ENCODE data around the gene TNNC1. TPM values are rescaled to one million over a fixed set of nuclear protein-coding genes. Genes with fewer than 3 reads are reported as not detected.

TNNC1 gene
- total RNA-seq, 5 donors from 2014 or later (not counting 1 experiment from before 2014, with no cell fraction given): 2.8 to 8.8 (median 4.5) TPM

- H3K36me3 ChIP-seq (ENCODE audit: control insufficient read depth in 2 of 2, extremely low read depth in 1 of 2, insufficient read depth in 1 of 2, low read length in 1 of 2): no peaks in the 10 kb centered on the region
- Mint-ChIP-seq H3K27me3 (no peaks in the 10 kb centered on the region), H3K36me3 (no peaks in the 10 kb centered on the region), H3K4me3 (no peak overlapping the region), H3K27ac (no peak overlapping the region), H3K9me3 (no peaks in the 10 kb centered on the region), H3K4me1 (peaks cover 2 to 8% (median 4%) of the 10 kb centered on the region in 3 donors)
- POLR2A ChIA-PET: no interaction called here
- H3K4me3 ChIP-seq (ENCODE audit: control insufficient read depth in 1 of 2, extremely low read depth in 1 of 2, low read length in 1 of 2): no peak overlapping the region
- DNase-seq (no peak), ATAC-seq (replicated peaks in 1 of 4) (no peak)
- H3K27me3 ChIP-seq (replicated peaks in 1 of 2; ENCODE audit: control insufficient read depth in 2 of 2, extremely low read depth in 1 of 2, insufficient read depth in 2 of 2, low read length in 1 of 2): peaks cover 0 to 10% of the 10 kb centered on the region in 2 experiments
- whole genome bisulfite sequencing (ENCODE audit: insufficient coverage): 94% methylated on average over 7 of the region's 14 CpGs
- no peaks in the 10 kb centered on the region for H3K9me3 ChIP-seq
- no peak overlapping the region for H3K27ac ChIP-seq (ENCODE audit: low read length)
- H3K4me1 ChIP-seq (ENCODE audit: control insufficient read depth in 1 of 2, extremely low read depth in 1 of 2, insufficient read depth in 2 of 2, low read length in 2 of 2): peaks cover 0 to 11% of the 10 kb centered on the region in 2 experiments
- CTCF ChIA-PET: interaction anchor here in 1 of 2 donors (0.7 kb wide), 1 partner anchor 1829 kb away, joined by 3 read pairs; the partner anchor contains the start of gene CISH
Observed at GRCh38 chr3:52440671-52441070, 13.2 kb downstream of the TNNC1 start.

GRCh38 chr3:52440249-52440551 lies 13.6 kb downstream of the TNNC1 start:
- H3K36me3 Mint-ChIP-seq: no peaks in the 10 kb centered on the region
- Histone ChIP-seq H3K36me3 (ENCODE audit: control insufficient read depth in 2 of 2, extremely low read depth in 1 of 2, insufficient read depth in 1 of 2, low read length in 1 of 2) (no peaks in the 10 kb centered on the region), H3K27me3 (replicated peaks in 1 of 2; ENCODE audit: control insufficient read depth in 2 of 2, extremely low read depth in 1 of 2, insufficient read depth in 2 of 2, low read length in 1 of 2) (peaks cover 0 to 10% of the 10 kb centered on the region in 2 experiments), H3K9me3 (no peaks in the 10 kb centered on the region), H3K4me1 (ENCODE audit: control insufficient read depth in 1 of 2, extremely low read depth in 1 of 2, insufficient read depth in 2 of 2, low read length in 2 of 2) (peaks cover 0 to 9% of the 10 kb centered on the region in 2 experiments), H3K27ac (ENCODE audit: low read length) (no peak overlapping the region), H3K4me3 (ENCODE audit: control insufficient read depth in 1 of 2, extremely low read depth in 1 of 2, low read length in 1 of 2) (no peak overlapping the region)
- no peak overlapping the region for H3K27ac Mint-ChIP-seq
- POLR2A ChIA-PET: no interaction called here
- no peaks in the 10 kb centered on the region for H3K9me3 Mint-ChIP-seq
- DNase-seq (no peak), ATAC-seq (replicated peaks in 1 of 4) (no peak)
- no peak overlapping the region for H3K4me3 Mint-ChIP-seq
- CTCF ChIA-PET: no interaction called here
- H3K27me3 Mint-ChIP-seq: no peaks in the 10 kb centered on the region
- peaks cover 2 to 4% (median 2%) of the 10 kb centered on the region in 3 donors for H3K4me1 Mint-ChIP-seq
- 92% methylated on average over 11 of the region's 12 CpGs for WGBS (ENCODE audit: insufficient coverage)

GRCh38 chr3:52439426-52440248 lies 14.2 kb downstream of the TNNC1 start:
- no peak overlapping the region for H3K27ac Mint-ChIP-seq
- 86% methylated on average over 10 of the region's 16 CpGs for WGBS (ENCODE audit: insufficient coverage)
- Histone ChIP-seq H3K9me3 (no peaks in the 10 kb centered on the region), H3K4me1 (ENCODE audit: control insufficient read depth in 1 of 2, extremely low read depth in 1 of 2, insufficient read depth in 2 of 2, low read length in 2 of 2) (peaks cover 0 to 3% of the 10 kb centered on the region in 2 experiments), H3K4me3 (ENCODE audit: control insufficient read depth in 1 of 2, extremely low read depth in 1 of 2, low read length in 1 of 2) (no peak overlapping the region), H3K27ac (ENCODE audit: low read length) (no peak overlapping the region), H3K36me3 (ENCODE audit: control insufficient read depth in 2 of 2, extremely low read depth in 1 of 2, insufficient read depth in 1 of 2, low read length in 1 of 2) (no peaks in the 10 kb centered on the region), H3K27me3 (replicated peaks in 1 of 2; ENCODE audit: control insufficient read depth in 2 of 2, extremely low read depth in 1 of 2, insufficient read depth in 2 of 2, low read length in 1 of 2) (peaks cover 0 to 10% of the 10 kb centered on the region in 2 experiments)
- no peak for DNase-seq
- H3K27me3 Mint-ChIP-seq: no peaks in the 10 kb centered on the region
- ATAC-seq (replicated peaks in 1 of 4): no peak
- no peak overlapping the region for H3K4me3 Mint-ChIP-seq
- no peaks in the 10 kb centered on the region for H3K9me3 Mint-ChIP-seq
- H3K36me3 Mint-ChIP-seq: no peaks in the 10 kb centered on the region
- no peaks in the 10 kb centered on the region for H3K4me1 Mint-ChIP-seq
- ChIA-PET POLR2A (no interaction called here), CTCF (no interaction called here)

GRCh38 chr3:52438579-52439425 lies 15.0 kb downstream of the TNNC1 start:
- CTCF ChIA-PET: no interaction called here
- no peak overlapping the region for H3K27ac Mint-ChIP-seq
- H3K4me1 ChIP-seq (ENCODE audit: control insufficient read depth in 1 of 2, extremely low read depth in 1 of 2, insufficient read depth in 2 of 2, low read length in 2 of 2): no peaks in the 10 kb centered on the region

GRCh38 chr3:52438104-52438376 lies 15.8 kb downstream of the TNNC1 start:
- POLR2A ChIA-PET: no interaction called here
- 78% methylated on average over 5 of the region's 6 CpGs for WGBS (ENCODE audit: insufficient coverage)

More at GRCh38 chr3:52438579-52439425, 15.0 kb downstream of the TNNC1 start:
- H3K4me3 ChIP-seq (ENCODE audit: control insufficient read depth in 1 of 2, extremely low read depth in 1 of 2, low read length in 1 of 2): no peak overlapping the region
- no peaks in the 10 kb centered on the region for H3K27me3 Mint-ChIP-seq
- no peaks in the 10 kb centered on the region for H3K36me3 Mint-ChIP-seq
- POLR2A ChIA-PET: no interaction called here
- H3K4me3 Mint-ChIP-seq: no peak overlapping the region
- 83% methylated on average over 5 of the region's 9 CpGs for WGBS (ENCODE audit: insufficient coverage)
- ATAC-seq (replicated peaks in 1 of 4) (no peak), DNase-seq (no peak)
- H3K27me3 ChIP-seq (replicated peaks in 1 of 2; ENCODE audit: control insufficient read depth in 2 of 2, extremely low read depth in 1 of 2, insufficient read depth in 2 of 2, low read length in 1 of 2): peaks cover 0 to 3% of the 10 kb centered on the region in 2 experiments
- H3K27ac ChIP-seq (ENCODE audit: low read length): no peak overlapping the region
- H3K4me1 Mint-ChIP-seq: peaks cover 0 to 3% (median 0%) of the 10 kb centered on the region in 3 donors
- H3K9me3 ChIP-seq: no peaks in the 10 kb centered on the region
- H3K9me3 Mint-ChIP-seq: no peaks in the 10 kb centered on the region
- no peaks in the 10 kb centered on the region for H3K36me3 ChIP-seq (ENCODE audit: control insufficient read depth in 2 of 2, extremely low read depth in 1 of 2, insufficient read depth in 1 of 2, low read length in 1 of 2)

GRCh38 chr3:52437326-52438103 lies 16.3 kb downstream of the TNNC1 start:
- WGBS (ENCODE audit: insufficient coverage): 95% methylated on average over 13 of the region's 15 CpGs
- H3K36me3 Mint-ChIP-seq: no peaks in the 10 kb centered on the region
- POLR2A ChIA-PET: no interaction called here

More at GRCh38 chr3:52438104-52438376, 15.8 kb downstream of the TNNC1 start:
- no peak for ATAC-seq (replicated peaks in 1 of 4)
- H3K27ac Mint-ChIP-seq: no peak overlapping the region
- Histone ChIP-seq H3K9me3 (no peaks in the 10 kb centered on the region), H3K36me3 (ENCODE audit: control insufficient read depth in 2 of 2, extremely low read depth in 1 of 2, insufficient read depth in 1 of 2, low read length in 1 of 2) (no peaks in the 10 kb centered on the region), H3K27me3 (replicated peaks in 1 of 2; ENCODE audit: control insufficient read depth in 2 of 2, extremely low read depth in 1 of 2, insufficient read depth in 2 of 2, low read length in 1 of 2) (no peaks in the 10 kb centered on the region), H3K4me3 (ENCODE audit: control insufficient read depth in 1 of 2, extremely low read depth in 1 of 2, low read length in 1 of 2) (no peak overlapping the region), H3K27ac (ENCODE audit: low read length) (no peak overlapping the region), H3K4me1 (ENCODE audit: control insufficient read depth in 1 of 2, extremely low read depth in 1 of 2, insufficient read depth in 2 of 2, low read length in 2 of 2) (no peaks in the 10 kb centered on the region)
- DNase-seq: no peak
- CTCF ChIA-PET: no interaction called here
- H3K9me3 Mint-ChIP-seq: no peaks in the 10 kb centered on the region
- peaks cover 0 to 5% (median 0%) of the 10 kb centered on the region in 3 donors for H3K4me1 Mint-ChIP-seq
- no peaks in the 10 kb centered on the region for H3K36me3 Mint-ChIP-seq
- no peaks in the 10 kb centered on the region for H3K27me3 Mint-ChIP-seq
- no peak overlapping the region for H3K4me3 Mint-ChIP-seq

More at GRCh38 chr3:52437326-52438103, 16.3 kb downstream of the TNNC1 start:
- H3K27ac ChIP-seq (ENCODE audit: low read length): no peak overlapping the region
- H3K9me3 Mint-ChIP-seq: no peaks in the 10 kb centered on the region
- no peaks in the 10 kb centered on the region for H3K36me3 ChIP-seq (ENCODE audit: control insufficient read depth in 2 of 2, extremely low read depth in 1 of 2, insufficient read depth in 1 of 2, low read length in 1 of 2)
- no peaks in the 10 kb centered on the region for H3K9me3 ChIP-seq
- H3K4me1 ChIP-seq (ENCODE audit: control insufficient read depth in 1 of 2, extremely low read depth in 1 of 2, insufficient read depth in 2 of 2, low read length in 2 of 2): no peaks in the 10 kb centered on the region
- H3K4me3 ChIP-seq (ENCODE audit: control insufficient read depth in 1 of 2, extremely low read depth in 1 of 2, low read length in 1 of 2): no peak overlapping the region
- H3K27ac Mint-ChIP-seq: no peak overlapping the region
- no peak for DNase-seq
- CTCF ChIA-PET: no interaction called here
- no peaks in the 10 kb centered on the region for H3K27me3 Mint-ChIP-seq
- peaks cover 0 to 8% (median 0%) of the 10 kb centered on the region in 3 donors for H3K4me1 Mint-ChIP-seq
- no peaks in the 10 kb centered on the region for H3K27me3 ChIP-seq (replicated peaks in 1 of 2; ENCODE audit: control insufficient read depth in 2 of 2, extremely low read depth in 1 of 2, insufficient read depth in 2 of 2, low read length in 1 of 2)
- no peak overlapping the region for H3K4me3 Mint-ChIP-seq
- no peak for ATAC-seq (replicated peaks in 1 of 4)

Measured in T-cell (primary cell).